ENCODE measurements around the gene DPP9.

DNA sequence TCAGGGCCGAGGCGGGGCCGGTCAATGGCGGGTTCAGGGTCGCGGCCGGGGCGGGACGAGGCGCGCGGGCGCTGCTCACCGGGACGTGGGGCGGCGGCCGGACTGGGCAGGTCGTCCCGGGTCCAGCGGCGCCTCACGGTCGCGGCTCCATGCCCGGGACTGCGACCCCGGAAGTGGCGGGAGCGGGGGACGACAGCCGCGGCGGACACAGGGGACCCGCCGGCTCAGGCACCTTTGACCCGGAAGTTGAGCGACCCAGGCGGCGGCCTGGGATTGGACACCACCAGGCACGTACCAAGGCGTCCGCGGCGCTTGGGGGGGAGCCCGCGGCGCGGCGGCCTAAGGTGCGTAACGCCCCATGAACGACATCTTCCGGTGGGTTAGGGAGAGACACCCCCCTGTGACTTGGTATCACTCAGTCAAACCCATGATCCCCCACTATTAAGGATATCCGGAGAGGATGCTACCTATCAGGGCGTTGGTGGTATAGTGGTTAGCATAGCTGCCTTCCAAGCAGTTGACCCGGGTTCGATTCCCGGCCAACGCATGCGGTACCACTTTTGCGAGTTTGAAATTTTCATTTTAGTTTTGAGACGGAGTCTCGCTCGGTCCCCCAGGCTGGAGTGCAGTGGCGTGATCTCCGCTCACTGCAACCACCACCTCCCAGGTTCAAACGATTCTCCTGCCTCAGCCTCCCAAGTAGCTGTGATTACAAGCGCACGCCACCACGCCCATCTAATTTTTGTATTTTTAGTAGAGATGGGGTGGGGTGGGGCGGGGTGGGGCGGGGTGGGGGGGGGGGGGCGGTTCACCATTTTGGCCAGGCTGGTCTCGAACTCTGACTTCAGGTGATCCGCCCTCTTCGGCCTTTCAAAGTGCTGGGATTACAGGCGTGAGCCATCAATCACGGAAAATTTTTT lies at the start of gene DPP9:
- TF ChIP-seq, protein P1, sequence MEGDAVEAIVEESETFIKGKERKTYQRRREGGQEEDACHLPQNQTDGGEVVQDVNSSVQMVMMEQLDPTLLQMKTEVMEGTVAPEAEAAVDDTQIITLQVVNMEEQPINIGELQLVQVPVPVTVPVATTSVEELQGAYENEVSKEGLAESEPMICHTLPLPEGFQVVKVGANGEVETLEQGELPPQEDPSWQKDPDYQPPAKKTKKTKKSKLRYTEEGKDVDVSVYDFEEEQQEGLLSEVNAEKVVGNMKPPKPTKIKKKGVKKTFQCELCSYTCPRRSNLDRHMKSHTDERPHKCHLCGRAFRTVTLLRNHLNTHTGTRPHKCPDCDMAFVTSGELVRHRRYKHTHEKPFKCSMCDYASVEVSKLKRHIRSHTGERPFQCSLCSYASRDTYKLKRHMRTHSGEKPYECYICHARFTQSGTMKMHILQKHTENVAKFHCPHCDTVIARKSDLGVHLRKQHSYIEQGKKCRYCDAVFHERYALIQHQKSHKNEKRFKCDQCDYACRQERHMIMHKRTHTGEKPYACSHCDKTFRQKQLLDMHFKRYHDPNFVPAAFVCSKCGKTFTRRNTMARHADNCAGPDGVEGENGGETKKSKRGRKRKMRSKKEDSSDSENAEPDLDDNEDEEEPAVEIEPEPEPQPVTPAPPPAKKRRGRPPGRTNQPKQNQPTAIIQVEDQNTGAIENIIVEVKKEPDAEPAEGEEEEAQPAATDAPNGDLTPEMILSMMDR (IDR thresholded peaks at IDR 0.05) = no peak
- TF ChIP-seq ZFX (IDR thresholded peaks at IDR 0.05; ENCODE audit: borderline replicate concordance) = no peak
